Brain microvascular endothelial cell (primary cell): ENCODE results near the gene KLHDC4.

Source experiments
- DNase-seq: peaks from one replicate; pipeline ENCODE4 v3.0.0-alpha.2; 2020
- H3K27ac ChIP-seq: fragments of 250-450 bp; sonication (Bioruptor Pico); 2 replicates; pipeline ENCODE4 v1.5.1; 2020; ENCODE audit warnings: mild to moderate bottlenecking, moderate library complexity
- H3K27me3 ChIP-seq: fragments of 250-450 bp; sonication (Bioruptor Pico); replicated peaks from 2 replicates; pipeline ENCODE4 v1.5.1; 2020; ENCODE audit warnings: mild to moderate bottlenecking
- H3K36me3 ChIP-seq: fragments of 250-450 bp; sonication (Bioruptor Pico); replicated peaks from 2 replicates; pipeline ENCODE4 v1.5.1; 2020; ENCODE audit warnings: mild to moderate bottlenecking
- H3K4me3 ChIP-seq: 2 replicates; pipeline ENCODE4 v1.5.1; 2011; ENCODE audit warnings: low read depth, mild to moderate bottlenecking, control low read depth, low read length, moderate library complexity
- CTCF ChIP-seq: IDR thresholded peaks from 2 replicates; pipeline ENCODE4 v1.5.1; 2011; ENCODE audit warnings: low read depth, mild to moderate bottlenecking, moderate library complexity, low read length, control low read depth, inconsistent platforms; ENCODE audit errors: missing control alignments
- in situ Hi-C: cut with HindIII; loops from 2 replicates; pipeline ENCODE4 v1.10.0; 2017; ENCODE audit warnings: low sequenced_read_pairs, low pct_ligation_motif_present

The KLHDC4 gene

GRCh38 chr16:87686697-87687096, 79.1 kb downstream of the KLHDC4 start:
- Histone ChIP-seq H3K36me3 (no peaks in the 10 kb centered on the region), H3K27ac (no peak overlapping the region), H3K27me3 (peaks cover 4% of the 10 kb centered on the region), H3K4me3 (no peak overlapping the region)
- no peak for TF ChIP-seq CTCF
- no peak for DNase-seq
- in situ Hi-C loops = no loop called here

- Histone ChIP-seq H3K27me3 (peaks cover 4% of the 10 kb centered on the region), H3K27ac (no peak overlapping the region), H3K4me3 (no peak overlapping the region), H3K36me3 (no peaks in the 10 kb centered on the region)
- TF ChIP-seq CTCF = no peak
- in situ Hi-C loops = no loop called here
- no peak for DNase-seq
Measured at GRCh38 chr16:87685766-87686165, 80.0 kb downstream of the KLHDC4 start.

- no peak for TF ChIP-seq CTCF
Measured at GRCh38 chr16:87685405-87685755, 80.4 kb downstream of the KLHDC4 start.

GRCh38 chr16:87684711-87685404, 80.9 kb downstream of the KLHDC4 start:
- Histone ChIP-seq H3K27ac (no peak overlapping the region), H3K4me3 (no peak overlapping the region), H3K36me3 (no peaks in the 10 kb centered on the region), H3K27me3 (peaks cover 4% of the 10 kb centered on the region)
- TF ChIP-seq CTCF = no peak
- in situ Hi-C loops = no loop called here
- no peak for DNase-seq

More at GRCh38 chr16:87685405-87685755, 80.4 kb downstream of the KLHDC4 start:
- Histone ChIP-seq H3K36me3 (no peaks in the 10 kb centered on the region), H3K27me3 (peaks cover 4% of the 10 kb centered on the region), H3K4me3 (no peak overlapping the region), H3K27ac (no peak overlapping the region)
- no peak for DNase-seq
- in situ Hi-C loops = no loop called here

GRCh38 chr16:87684106-87684677, 81.6 kb downstream of the KLHDC4 start:
- H3K27me3 ChIP-seq = peaks cover 4% of the 10 kb centered on the region
- in situ Hi-C loops = no loop called here
- DNase-seq = no peak

More at GRCh38 chr16:87684106-87684677, 81.6 kb downstream of the KLHDC4 start:
- Histone ChIP-seq H3K36me3 (no peaks in the 10 kb centered on the region), H3K27ac (no peak overlapping the region), H3K4me3 (no peak overlapping the region)
- TF ChIP-seq CTCF = no peak
